Body of pancreas (tissue), 4 donors: ENCODE measurements around the gene SLC17A6. TPM values are rescaled to one million over a fixed set of nuclear protein-coding genes. Genes with fewer than 3 reads are reported as not detected.
A peak's percentile ranks its signal among the peaks of the same experiment; 100 is the strongest.

Experiments
- ATAC-seq: fragments of 150-250 bp; one replicate; pipeline ENCODE4 v1.9.1; 2016
- DNase-seq, 4 donors: peaks; one replicate each; pipeline ENCODE4 v3.0.0-alpha.2; 2019
- H3K27ac ChIP-seq, 4 donors: fragments of 200-600 bp; sonication (generic); 1 replicate in 3 of 4; 2 replicates in 1 of 4; pipeline versions ENCODE4 v1.5.1 to v1.6.1; 2016 to 2019; ENCODE audit warnings: mild to moderate bottlenecking in 1 of 4, mixed read lengths in 1 of 4, moderate library complexity in 1 of 4
- H3K27me3 ChIP-seq, 2 donors: fragments of 200-600 bp; sonication (generic); one replicate each; pipeline ENCODE4 v1.6.0; 2016; ENCODE audit warnings: mild to moderate bottlenecking in 1 of 2
- H3K36me3 ChIP-seq, 2 donors: fragments of 200-600 bp; sonication (generic); replicated peaks in 1 of 2; 2 replicates each; pipeline ENCODE4 v1.5.1; 2016; ENCODE audit warnings: low read depth in 2 of 2; ENCODE audit not compliant: insufficient read depth in 1 of 2
- H3K4me1 ChIP-seq: fragments of 200-600 bp; sonication (generic); one replicate; pipeline ENCODE4 v1.6.0; 2016
- H3K4me3 ChIP-seq, 2 donors: fragments of 200-600 bp; sonication (generic); 1 replicate in 1 of 2; 2 replicates in 1 of 2; pipeline ENCODE4 v1.5.1; 2016 to 2019
- H3K9me3 ChIP-seq, 3 donors: fragments of 200-600 bp; sonication (generic); 1 replicate in 2 of 3; 2 replicates in 1 of 3; pipeline ENCODE4 v1.5.1; 2016
- POLR2A ChIP-seq, 3 donors: fragments of 450-650 bp; IDR thresholded peaks; one replicate each; pipeline ENCODE4 v1.6.1; 2016; ENCODE audit warnings: antibody characterized with exemption in 3 of 3, mild to moderate bottlenecking in 2 of 3
- WGBS, 2 donors: methylation state at CpG; one replicate each; pipeline ENCODE4 v1.1.5; 2017; 5-methylcytosine and 5-hydroxymethylcytosine counted together
- intact Hi-C: fragments of 100-400 bp; cut with DNase I; formaldehyde crosslinking; loops from one replicate; pipeline ENCODE4 v1.15.1; 2023
- total RNA-seq, 2 donors: library from RNA; depleted of rRNA; stranded (reverse); fragments of >200 nt; gene quantifications; one replicate each; pipeline ENCODE4 v1.1.0, GENCODE V29; 2016
- TF ChIP-seq, protein P1 (sequence below), 7 experiments: fragments of 450-650 bp in 4 of 7; fragments of 200-600 bp in 3 of 7; sonication (generic) in 3 of 7; IDR thresholded peaks; one replicate each; pipeline ENCODE4 v1.5.1; 2016 to 2019; ENCODE audit warnings: antibody characterized with exemption in 7 of 7

Gene SLC17A6
- not detected for total RNA-seq

DNA sequence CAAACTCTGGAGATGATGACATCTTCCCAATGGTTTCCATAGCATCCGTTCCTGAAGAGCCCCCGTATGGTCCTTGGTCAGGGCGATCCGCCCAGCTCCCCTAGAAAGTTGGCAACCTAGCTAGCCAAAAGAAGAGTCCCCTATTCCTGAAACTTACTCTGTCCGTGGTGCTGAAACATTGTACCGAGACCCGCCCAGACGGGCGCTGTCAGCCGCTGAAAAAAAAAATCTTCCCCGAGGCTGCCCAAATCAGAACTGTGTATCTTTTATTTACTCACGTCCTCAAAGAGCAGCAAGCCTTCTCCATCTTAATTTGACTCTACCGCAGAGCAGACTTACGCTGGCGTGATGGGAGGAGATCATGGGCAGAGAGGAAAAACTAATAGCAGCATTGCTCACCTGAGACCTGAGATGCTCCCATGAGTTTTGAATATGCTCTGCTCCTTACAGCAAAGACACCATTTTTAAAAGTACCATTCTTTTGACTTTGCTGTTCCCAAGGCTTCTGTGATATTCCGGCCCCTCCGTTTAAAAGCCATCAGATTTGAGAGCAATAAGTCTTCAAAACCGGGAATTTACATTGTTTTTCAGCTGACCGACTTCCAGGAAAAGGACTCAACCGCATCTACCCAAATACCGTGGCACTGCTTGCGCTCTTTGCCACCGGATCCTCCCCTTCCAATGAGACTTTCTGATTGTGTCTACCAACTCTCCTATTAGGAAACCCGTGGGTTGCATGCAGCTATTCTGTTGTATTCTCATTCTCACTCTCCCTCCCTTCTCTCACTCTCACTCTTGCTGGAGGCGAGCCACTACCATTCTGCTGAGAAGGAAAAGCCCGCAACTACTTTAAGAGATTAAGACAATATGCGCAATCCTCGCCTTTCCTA lies at the start of gene SLC17A6:
Gene SLC17A6 (plus strand): TSS at position 786 of the 890 bp plus-strand sequence. CDS start 153 bp downstream, outside the sequence.
- DNase-seq = peak in 3 of 4 donors; percentile 8 to 28 (median 12)
- intact Hi-C loops = no loop called here
- no peak within 1 kb of the TSS for H3K27ac ChIP-seq
- H3K4me1 ChIP-seq = peaks cover 9% of the 10 kb centered on the region
- TF ChIP-seq, protein P1, sequence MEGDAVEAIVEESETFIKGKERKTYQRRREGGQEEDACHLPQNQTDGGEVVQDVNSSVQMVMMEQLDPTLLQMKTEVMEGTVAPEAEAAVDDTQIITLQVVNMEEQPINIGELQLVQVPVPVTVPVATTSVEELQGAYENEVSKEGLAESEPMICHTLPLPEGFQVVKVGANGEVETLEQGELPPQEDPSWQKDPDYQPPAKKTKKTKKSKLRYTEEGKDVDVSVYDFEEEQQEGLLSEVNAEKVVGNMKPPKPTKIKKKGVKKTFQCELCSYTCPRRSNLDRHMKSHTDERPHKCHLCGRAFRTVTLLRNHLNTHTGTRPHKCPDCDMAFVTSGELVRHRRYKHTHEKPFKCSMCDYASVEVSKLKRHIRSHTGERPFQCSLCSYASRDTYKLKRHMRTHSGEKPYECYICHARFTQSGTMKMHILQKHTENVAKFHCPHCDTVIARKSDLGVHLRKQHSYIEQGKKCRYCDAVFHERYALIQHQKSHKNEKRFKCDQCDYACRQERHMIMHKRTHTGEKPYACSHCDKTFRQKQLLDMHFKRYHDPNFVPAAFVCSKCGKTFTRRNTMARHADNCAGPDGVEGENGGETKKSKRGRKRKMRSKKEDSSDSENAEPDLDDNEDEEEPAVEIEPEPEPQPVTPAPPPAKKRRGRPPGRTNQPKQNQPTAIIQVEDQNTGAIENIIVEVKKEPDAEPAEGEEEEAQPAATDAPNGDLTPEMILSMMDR (IDR thresholded peaks at IDR 0.05) = no peak
- no peak for TF ChIP-seq POLR2A (IDR thresholded peaks at IDR 0.05)
- no peaks in the 10 kb centered on the region for H3K36me3 ChIP-seq
- WGBS, 2 donors = 3 to 5% methylated on average over 28 of the region's 28 CpGs
- peaks cover 0 to 35% of the 10 kb centered on the region in 2 donors for H3K27me3 ChIP-seq
- no peak for ATAC-seq
- H3K9me3 ChIP-seq = no peaks in the 10 kb centered on the region
- no peak within 1 kb of the TSS for H3K4me3 ChIP-seq

DNA sequence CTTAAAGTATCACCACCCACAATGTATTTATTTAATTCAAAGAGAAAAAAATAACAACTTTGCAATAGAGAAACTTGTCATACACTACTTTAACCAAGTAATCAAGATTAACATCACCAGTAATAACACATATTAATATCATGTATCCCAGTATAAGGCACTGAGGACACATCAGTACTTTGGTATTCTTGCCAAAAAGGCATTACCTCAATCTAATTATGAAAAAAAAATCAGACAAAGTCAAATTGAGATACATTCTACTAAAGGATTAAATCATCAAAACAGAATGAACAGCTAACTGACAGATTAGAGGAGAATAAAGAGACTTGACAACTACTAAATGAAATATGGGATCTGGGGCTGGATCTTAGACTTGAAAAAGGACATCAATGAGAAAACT lies 35.8 kb upstream of the SLC17A6 start:
- H3K4me1 ChIP-seq = no peaks in the 10 kb centered on the region
- H3K9me3 ChIP-seq = no peaks in the 10 kb centered on the region
- H3K36me3 ChIP-seq = no peaks in the 10 kb centered on the region
- DNase-seq (no peak), ATAC-seq (no peak)
- H3K4me3 ChIP-seq = no peak overlapping the region
- TF ChIP-seq, protein P1 (IDR thresholded peaks at IDR 0.05) = no peak
- no peak for TF ChIP-seq POLR2A (IDR thresholded peaks at IDR 0.05)
- no peaks in the 10 kb centered on the region for H3K27me3 ChIP-seq
- no peak overlapping the region for H3K27ac ChIP-seq
- intact Hi-C loops = loop anchor here (10.0 kb wide), 2 partner anchors 138 to 1658 kb away; no protein-coding TSS in a partner anchor

DNA sequence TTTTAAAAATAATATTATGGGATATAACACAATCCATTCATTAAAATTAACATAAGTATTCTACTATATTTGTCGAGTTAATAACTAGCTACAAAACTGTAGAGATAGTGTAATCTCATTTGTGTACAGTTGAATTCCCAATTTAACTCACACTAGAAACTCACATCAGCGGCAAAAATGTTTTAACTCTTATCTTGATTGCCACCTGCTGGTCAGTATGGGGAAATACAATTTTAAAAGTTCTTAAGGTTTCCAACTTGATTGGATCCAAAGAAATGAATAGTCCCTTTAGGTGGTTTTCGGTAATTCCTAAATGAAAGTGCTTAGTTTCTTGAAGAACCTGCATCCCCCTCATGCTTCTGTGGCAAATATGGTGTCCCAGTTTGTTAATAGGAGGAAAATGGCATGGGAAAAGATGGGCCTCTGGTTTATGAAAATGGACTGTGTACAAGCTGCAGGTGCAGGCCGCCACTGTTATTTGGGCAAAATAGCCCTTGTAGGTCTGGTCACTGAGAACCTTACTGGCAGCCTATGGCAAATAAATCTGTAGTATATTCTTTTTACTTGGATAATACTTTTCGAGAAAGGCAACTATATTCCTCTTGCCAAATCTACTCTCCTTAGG lies 33.7 kb upstream of the SLC17A6 start:
- Histone ChIP-seq H3K27ac (no peak overlapping the region), H3K36me3 (no peaks in the 10 kb centered on the region), H3K4me3 (no peak overlapping the region), H3K27me3 (no peaks in the 10 kb centered on the region), H3K9me3 (no peaks in the 10 kb centered on the region), H3K4me1 (no peaks in the 10 kb centered on the region)
- no peak for DNase-seq
- TF ChIP-seq, protein P1 (IDR thresholded peaks at IDR 0.05) = peak; percentile 28 to 76 (median 69)
- TF ChIP-seq POLR2A (IDR thresholded peaks at IDR 0.05) = no peak
- ATAC-seq = no peak
- intact Hi-C loops = loop anchor here (10.0 kb wide), 2 partner anchors 140 to 1660 kb away; no protein-coding TSS in a partner anchor
- WGBS, 2 donors = 38 to 40% methylated on average over 5 of the region's 5 CpGs

DNA sequence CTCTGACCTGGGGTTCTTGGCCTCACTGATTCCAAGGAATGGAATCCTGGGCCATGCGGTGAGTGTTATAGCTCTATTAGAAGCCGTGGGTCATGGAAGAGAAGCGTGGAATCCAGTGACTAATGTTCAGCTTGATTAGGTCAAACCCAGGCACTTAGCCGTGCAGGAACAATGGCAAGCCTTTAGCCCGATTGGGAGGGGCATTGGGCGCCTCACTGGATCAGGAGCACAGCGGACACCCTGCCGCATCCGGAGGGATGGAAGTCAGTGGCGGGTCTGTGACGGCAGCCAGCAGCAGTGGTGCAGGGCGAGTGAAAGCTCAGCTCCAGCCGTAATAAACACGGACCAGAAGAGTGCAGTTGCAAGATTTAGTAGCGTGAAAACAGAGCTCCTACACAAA lies 20.5 kb upstream of the SLC17A6 start:
- Histone ChIP-seq H3K4me3 (no peak overlapping the region), H3K9me3 (no peaks in the 10 kb centered on the region), H3K4me1 (no peaks in the 10 kb centered on the region), H3K27me3 (no peaks in the 10 kb centered on the region), H3K27ac (no peak overlapping the region), H3K36me3 (no peaks in the 10 kb centered on the region)
- WGBS, 2 donors = 88 to 89% methylated on average over 15 of the region's 15 CpGs
- TF ChIP-seq, protein P1 (IDR thresholded peaks at IDR 0.05) = no peak
- no peak for TF ChIP-seq POLR2A (IDR thresholded peaks at IDR 0.05)
- no peak for DNase-seq
- ATAC-seq = no peak
- intact Hi-C loops = no loop called here
